ENCODE data around the gene HNRNPK.

GRCh38 chr9:83934569-83935275, 45.3 kb downstream of the HNRNPK start:
- TF ChIP-seq RELA (CRISPR knock-in tag; IDR thresholded peaks at IDR 0.05) (no peak), SIN3A (IDR thresholded peaks at IDR 0.05; ENCODE audit: borderline replicate concordance, low read depth, low read length) (no peak), PLRG1 (conservative IDR thresholded peaks at IDR 0.05) (no peak), SP1 (IDR thresholded peaks at IDR 0.05) (no peak), SP1 (CRISPR knock-in tag; IDR thresholded peaks at IDR 0.05) (no peak), HDAC1 (CRISPR knock-in tag; IDR thresholded peaks at IDR 0.05) (no peak), POLR2A (IDR thresholded peaks at IDR 0.05; ENCODE audit: insufficient read depth in 1 of 2, low read depth in 2 of 2, low read length in 2 of 2) (no peak)

Measured in HepG2 (cell line).